ENCODE measurements around the gene CHCHD5. TPM values are rescaled to one million over a fixed set of nuclear protein-coding genes. Genes with fewer than 3 reads are reported as not detected.
A peak's percentile ranks its signal among the peaks of the same experiment; 100 is the strongest.

Gene CHCHD5
- total and polyA plus RNA-seq, 10 of the 15 experiments (the other 5 are each of a cell fraction or from before 2014, with no cell fraction given): 16.4 to 118 (median 45.2) TPM

- TF ChIP-seq ZBTB4 (CRISPR knock-in tag; IDR thresholded peaks at IDR 0.05): no peak
- no peak for TF ChIP-seq SMAD5 (IDR thresholded peaks at IDR 0.05; ENCODE audit: low read depth)
These were observed 43.5 kb upstream of the CHCHD5 start (continued) for GRCh38 chr2:112540906-112541305.

GRCh38 chr2:112541315-112542122 is 42.9 kb upstream of the CHCHD5 start:
- Histone ChIP-seq H3K4me2 (ENCODE audit: control insufficient read depth, insufficient read depth) (peak overlapping the region; percentile 67), H3K36me3 (ENCODE audit: control insufficient read depth in 2 of 2, insufficient read depth in 2 of 2, low read length in 1 of 2) (no peaks in the 10 kb centered on the region), H2AFZ (ENCODE audit: control insufficient read depth, low read depth, low read length) (peak overlapping the region; percentile 98), H3K4me1 (ENCODE audit: control insufficient read depth, insufficient read depth, low read length) (no peaks in the 10 kb centered on the region), H3K79me2 (ENCODE audit: control insufficient read depth, insufficient read depth, low read length) (peaks cover 44% of the 10 kb centered on the region), H3K9ac (ENCODE audit: control insufficient read depth, insufficient read depth, low read length) (peak overlapping the region; percentile 80), H3K9me3 (replicated peaks; ENCODE audit: control insufficient read depth, insufficient read depth, low read length) (no peaks in the 10 kb centered on the region), H3K27me3 (replicated peaks in 1 of 2; ENCODE audit: control insufficient read depth in 2 of 2, insufficient read depth in 2 of 2, low read length in 1 of 2) (no peaks in the 10 kb centered on the region), H3K4me3 (peak overlapping the region; percentile 85), H4K20me1 (ENCODE audit: control insufficient read depth, insufficient read depth) (no peaks in the 10 kb centered on the region), H3K27ac (ENCODE audit: control insufficient read depth, insufficient read depth) (peak overlapping the region; percentile 81)
- WGBS (ENCODE audit: insufficient coverage, insufficient replicate concordance, low lambda C conversion rate, missing lambda C conversion rate): 2% methylated on average over 34 of the region's 34 CpGs
- POLR2A ChIA-PET: interaction anchor here (1.2 kb wide), 1 partner anchor 11 kb away, joined by 3 read pairs; no protein-coding TSS in a partner anchor
- SMC1A ChIA-PET (ENCODE audit: uncharacterized antibody, unreplicated experiment): interaction anchor here (0.6 to 1.2 kb wide), 2 partner anchors 13 to 182 kb away, joined by 3 to 4 read pairs; no protein-coding TSS in a partner anchor
- TSS peak; percentile 98 for BruUV-seq (replicated peaks)
- CTCF ChIA-PET: interaction anchor here (1.2 to 1.5 kb wide), 3 partner anchors 42 to 283 kb away, joined by 3 to 4 read pairs (median 3); no protein-coding TSS in a partner anchor
- in situ Hi-C loops (cut with MboI): no loop called here
- FAIRE-seq (no peak), DNase-seq (ENCODE audit: low read depth, low spot score) (peak; percentile 5), ATAC-seq (peak; percentile 84)
- intact Hi-C loops (cut with micrococcal nuclease; ENCODE audit: unreplicated experiment): loop anchor here (1.0 kb wide), 2 partner anchors 13 to 60 kb away; no protein-coding TSS in a partner anchor
- RAD21 ChIA-PET (ENCODE audit: unreplicated experiment): interaction anchor here (0.9 kb wide), 1 partner anchor 83 kb away, joined by 3 read pairs; no protein-coding TSS in a partner anchor
- TF ChIP-seq YY1 (IDR thresholded peaks at IDR 0.05; ENCODE audit: low read depth, low read length) (no peak; the same call in 1 of the 2 replicates), RUNX3 (IDR thresholded peaks at IDR 0.05; ENCODE audit: low read length) (no peak), SMAD5 (IDR thresholded peaks at IDR 0.05; ENCODE audit: low read depth) (peak; percentile 75; the same call in 1 of the 2 replicates), SP1 (IDR thresholded peaks at IDR 0.05; ENCODE audit: low read depth, low read length) (no peak), ETV6 (conservative IDR thresholded peaks at IDR 0.05 in 1 of 2, IDR thresholded peaks at IDR 0.05 in 1 of 2; ENCODE audit: borderline replicate concordance in 1 of 2, low read depth in 1 of 2) (no peak; a peak in 1 of 4 replicates), CEBPZ (IDR thresholded peaks at IDR 0.05; ENCODE audit: low read depth, low read length) (no peak), POU2F2 (IDR thresholded peaks at IDR 0.05; ENCODE audit: borderline replicate concordance, low read depth, low read length) (peak; percentile 73), TBL1XR1 (IDR thresholded peaks at IDR 0.05; ENCODE audit: low read depth, low read length) (no peak; the same call in 1 of the 2 replicates), SMC3 (IDR thresholded peaks at IDR 0.05; ENCODE audit: borderline replicate concordance, low read length) (no peak), MXI1 (IDR thresholded peaks at IDR 0.05; ENCODE audit: low read depth, low read length) (peak; percentile 53; the same call in 1 of the 2 replicates)
